Measurements from ENCODE around the gene RASA4B.
"Not testable (repeated sequence)": the region's sequence is repeated elsewhere in the genome, so short reads cannot be mapped to it uniquely, and the experiment has no call there.

- TF ChIP-seq CTCF (IDR thresholded peaks at IDR 0.05; ENCODE audit: poor library complexity); EZH2 (IDR thresholded peaks at IDR 0.05; ENCODE audit: borderline replicate concordance): not testable (repeated sequence)
Measured at GRCh38 chr7:102454932-102455331, 62.6 kb downstream of the RASA4B start.
